ENCODE results near the gene CNPY4.
"Not testable (repeated sequence)": the region's sequence is repeated elsewhere in the genome, so short reads cannot be mapped to it uniquely, and the experiment has no call there.

CNPY4 gene

DNA sequence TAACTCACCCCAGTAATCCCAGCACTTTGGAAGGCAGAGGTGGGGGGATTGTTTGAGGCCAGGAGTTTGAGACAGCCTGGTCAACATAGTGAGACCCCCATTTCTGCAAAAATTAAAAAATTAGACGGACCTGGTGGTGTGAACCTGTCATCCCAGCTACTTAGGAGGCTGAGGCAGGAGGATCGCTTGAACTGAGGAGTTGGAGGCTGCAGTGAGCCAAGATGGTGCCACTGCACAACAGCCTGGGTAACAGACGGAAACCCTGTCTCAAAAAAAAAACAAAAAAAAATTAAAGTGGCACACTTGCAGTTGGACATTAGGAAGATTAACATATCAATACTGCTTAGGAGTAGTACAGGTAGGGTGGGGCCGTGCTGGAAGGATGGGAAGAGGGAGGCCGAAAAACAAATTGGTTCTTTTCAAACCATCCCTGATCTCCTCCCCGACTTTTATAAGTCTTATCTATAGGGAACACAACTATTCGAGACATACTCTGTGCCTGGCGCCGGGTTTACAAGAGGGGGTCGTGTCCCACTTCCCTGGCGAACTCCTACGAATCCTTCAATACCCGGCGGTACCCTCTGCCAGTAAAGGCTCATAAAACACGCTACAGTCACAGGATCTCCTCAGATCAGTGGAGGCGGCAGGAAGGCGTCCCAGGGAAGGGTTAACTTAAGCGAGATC, 904 bp upstream of the CNPY4 start:
- no peak for DNase-seq (ENCODE audit: low read depth in 2 of 2)

DNA sequence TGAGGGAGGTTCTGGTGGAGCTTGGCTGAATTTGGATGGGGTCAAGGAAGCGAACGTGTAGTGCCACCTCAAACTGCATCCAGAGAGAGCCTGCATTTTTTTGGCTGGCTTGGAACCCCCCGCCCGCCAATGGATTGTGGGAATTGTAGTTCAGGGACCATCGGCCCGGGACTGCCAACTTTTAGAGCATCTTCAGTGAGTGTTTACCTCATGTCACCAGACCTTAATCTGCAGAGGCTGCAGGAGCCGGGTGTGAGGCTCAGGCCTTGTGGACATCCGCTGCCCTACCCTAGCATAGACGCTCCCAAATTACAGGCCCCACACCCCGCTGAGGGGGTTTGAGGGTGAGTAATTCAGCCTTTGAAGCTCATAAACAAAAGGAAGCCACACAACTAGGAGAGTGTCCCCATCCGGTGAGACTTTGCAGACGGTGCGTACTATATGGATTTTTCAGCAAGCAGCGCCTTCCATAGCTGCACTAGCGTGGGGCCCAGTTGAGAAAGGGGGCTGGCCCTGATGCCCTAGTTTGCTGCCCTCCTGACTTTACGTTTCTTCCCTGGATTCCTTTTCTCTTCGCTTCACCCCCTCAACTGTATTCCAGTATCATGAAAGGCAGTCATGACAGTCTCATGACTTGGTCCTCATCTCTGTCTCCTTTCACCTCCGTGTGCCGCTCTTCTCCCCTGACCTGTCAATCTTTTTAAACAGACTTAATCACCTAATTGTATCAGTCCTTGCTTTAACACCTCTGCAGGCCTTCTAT, 717 bp downstream of the CNPY4 start:
- DNase-seq (ENCODE audit: low read depth in 2 of 2): peak in 1 of 2 donors; percentile 38

DNA sequence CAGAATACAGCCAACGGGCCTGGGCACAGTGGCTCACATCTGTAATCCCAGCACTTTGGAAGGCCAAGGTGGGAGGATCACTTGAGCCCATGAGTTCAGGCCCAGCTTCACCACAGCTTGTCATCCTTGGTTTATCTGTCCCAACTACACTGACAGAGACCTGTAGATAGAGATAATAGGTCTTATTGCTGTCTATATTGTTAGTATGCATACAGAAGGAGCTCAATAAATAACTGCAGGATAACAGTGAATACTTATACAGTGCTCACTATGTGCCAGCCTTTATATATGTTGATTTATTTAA, 1.3 kb downstream of the CNPY4 start:
- DNase-seq (ENCODE audit: low read depth in 2 of 2): no peak

DNA sequence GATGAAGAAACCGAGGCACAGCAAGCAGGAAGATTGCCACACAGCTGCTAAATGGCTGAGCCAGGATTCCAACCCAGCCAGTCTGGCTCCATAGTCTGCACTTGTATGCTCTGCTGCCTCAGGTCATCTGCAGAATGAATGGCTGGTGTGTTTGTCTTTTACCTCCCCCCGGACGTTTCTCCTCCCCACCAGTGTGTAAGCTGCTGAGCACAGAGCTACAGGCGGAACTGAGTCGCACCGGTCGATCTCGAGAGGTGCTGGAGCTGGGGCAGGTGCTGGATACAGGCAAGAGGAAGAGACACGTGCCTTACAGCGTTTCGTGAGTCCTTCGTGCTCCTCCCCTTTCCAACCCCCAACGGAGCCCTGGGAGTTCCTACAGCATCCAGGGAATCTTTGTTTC, 2.6 kb downstream of the CNPY4 start:
- no peak for DNase-seq (ENCODE audit: low read depth in 2 of 2)

DNA sequence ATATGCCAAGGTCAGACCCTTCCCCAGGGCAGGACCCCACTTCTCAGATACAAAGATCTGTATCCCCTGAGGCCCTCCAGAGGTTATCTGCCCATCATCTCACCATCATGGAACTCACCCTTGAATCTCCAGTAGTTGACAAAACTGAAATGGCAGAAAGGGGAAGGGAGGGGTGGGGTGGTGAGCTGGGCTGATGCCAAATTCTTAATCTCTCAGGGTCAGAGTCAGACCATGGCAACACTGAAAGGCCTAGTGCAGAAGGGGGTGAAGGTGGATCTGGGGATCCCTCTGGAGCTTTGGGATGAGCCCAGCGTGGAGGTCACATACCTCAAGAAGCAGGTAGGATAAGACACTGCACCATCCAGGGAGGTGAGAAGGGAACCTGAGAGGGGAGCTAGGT, 3.1 kb downstream of the CNPY4 start:
- no peak for DNase-seq (ENCODE audit: low read depth in 2 of 2)

DNA sequence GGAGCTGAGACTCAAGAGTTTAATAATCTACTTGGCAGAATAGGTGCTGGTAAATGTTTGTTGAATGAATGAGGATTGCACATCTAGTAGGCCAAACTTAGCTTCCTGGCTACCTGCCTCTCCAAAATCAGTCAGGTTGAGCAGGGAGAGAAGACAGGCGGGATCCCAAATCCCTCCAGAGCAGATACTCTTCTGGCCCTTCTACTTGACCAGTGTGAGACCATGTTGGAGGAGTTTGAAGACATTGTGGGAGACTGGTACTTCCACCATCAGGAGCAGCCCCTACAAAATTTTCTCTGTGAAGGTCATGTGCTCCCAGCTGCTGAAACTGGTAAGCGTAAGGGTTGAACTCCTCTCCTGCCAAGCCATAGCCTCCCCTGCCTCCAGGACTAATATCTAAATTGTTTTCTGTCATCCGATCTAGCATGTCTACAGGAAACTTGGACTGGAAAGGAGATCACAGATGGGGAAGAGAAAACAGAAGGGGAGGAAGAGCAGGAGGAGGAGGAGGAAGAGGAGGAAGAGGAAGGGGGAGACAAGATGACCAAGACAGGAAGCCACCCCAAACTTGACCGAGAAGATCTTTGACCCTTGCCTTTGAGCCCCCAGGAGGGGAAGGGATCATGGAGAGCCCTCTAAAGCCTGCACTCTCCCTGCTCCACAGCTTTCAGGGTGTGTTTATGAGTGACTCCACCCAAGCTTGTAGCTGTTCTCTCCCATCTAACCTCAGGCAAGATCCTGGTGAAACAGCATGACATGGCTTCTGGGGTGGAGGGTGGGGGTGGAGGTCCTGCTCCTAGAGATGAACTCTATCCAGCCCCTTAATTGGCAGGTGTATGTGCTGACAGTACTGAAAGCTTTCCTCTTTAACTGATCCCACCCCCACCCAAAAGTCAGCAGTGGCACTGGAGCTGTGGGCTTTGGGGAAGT, 5.1 kb downstream of the CNPY4 start:
- no peak for DNase-seq (ENCODE audit: low read depth in 2 of 2)

DNA sequence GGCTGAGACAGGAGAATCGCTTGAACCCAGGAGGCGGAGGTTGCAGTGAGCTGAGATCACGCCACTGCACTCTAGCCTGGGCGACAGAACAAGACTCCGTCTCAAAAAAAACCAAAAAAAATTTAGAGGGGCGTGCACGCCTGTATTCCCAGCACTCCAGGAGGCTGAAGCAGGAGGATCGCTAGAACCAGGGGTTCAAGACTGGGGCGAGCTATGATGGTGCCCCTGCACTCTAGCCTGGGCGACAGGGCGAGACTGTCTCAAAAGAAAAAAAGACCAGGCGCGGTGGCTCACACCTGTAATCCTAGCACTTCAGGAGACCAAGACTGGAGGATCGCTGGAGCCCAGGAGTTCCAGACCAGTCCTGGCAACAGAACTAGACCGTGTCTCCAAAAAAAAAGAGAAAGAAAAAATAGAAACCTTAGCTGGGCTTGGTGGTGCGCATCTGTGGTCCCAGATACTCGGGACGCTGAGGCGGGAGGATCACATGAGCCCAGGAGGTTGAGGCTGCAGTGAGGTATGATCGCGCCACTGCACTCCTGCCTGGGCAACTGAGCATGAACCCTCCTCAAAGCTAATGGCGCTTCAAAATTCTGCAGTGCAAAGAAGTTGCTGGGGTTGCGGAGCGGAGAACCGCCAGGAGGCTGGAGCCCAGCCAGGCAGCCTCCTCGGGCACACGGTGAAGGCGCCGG, 7.0 kb downstream of the CNPY4 start:
- DNase-seq (ENCODE audit: low read depth in 2 of 2): no peak

DNA sequence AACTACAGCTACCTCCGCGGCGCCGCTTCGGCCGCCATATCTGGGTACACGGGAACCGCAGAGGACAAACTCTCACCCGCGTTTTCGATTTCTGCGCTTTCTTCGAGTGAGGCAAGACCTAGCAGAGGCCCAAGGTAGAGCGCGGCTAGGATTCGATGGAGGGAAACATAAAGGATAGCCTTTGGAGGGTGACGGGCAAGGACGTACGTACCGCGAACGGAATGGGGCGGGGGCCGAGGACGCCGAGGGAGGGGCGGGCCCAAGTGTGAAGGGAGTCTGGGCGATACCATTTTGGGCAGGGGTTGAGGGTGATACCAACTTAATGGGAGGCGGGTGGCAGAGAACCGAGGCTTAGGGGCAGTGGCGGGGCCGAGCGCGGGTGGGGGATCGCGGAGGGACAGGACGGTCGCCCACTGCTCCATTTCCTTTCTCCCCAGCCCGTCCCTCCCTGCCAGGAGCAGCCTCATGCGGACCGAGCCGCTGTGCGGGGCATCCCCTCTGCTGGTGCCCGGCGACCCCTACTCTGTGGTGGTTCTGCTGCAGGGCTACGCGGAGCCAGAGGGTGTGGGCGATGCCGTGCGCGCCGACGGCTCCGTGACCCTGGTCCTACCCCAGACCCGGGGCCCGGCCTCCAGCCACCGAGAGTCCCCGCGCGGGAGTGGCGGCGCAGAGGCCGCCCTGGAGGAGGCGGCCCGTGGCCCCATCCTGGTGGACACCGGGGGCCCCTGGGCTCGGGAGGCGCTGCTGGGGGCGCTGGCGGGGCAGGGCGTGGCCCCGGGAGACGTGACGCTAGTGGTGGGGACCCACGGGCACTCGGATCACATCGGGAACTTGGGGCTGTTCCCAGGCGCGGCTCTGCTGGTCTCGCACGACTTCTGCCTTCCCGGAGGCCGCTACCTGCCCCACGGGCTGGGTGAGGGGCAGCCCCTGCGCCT, 7.8 kb downstream of the CNPY4 start, which contains the start of gene MBLAC1:
Gene MBLAC1, plus strand, starts transcription at position 37 of the 935 bp plus-strand sequence. Its CDS starts 429 bp downstream, at position 466.
- peak; percentile 80 to 81 for DNase-seq (ENCODE audit: low read depth in 2 of 2)

DNA sequence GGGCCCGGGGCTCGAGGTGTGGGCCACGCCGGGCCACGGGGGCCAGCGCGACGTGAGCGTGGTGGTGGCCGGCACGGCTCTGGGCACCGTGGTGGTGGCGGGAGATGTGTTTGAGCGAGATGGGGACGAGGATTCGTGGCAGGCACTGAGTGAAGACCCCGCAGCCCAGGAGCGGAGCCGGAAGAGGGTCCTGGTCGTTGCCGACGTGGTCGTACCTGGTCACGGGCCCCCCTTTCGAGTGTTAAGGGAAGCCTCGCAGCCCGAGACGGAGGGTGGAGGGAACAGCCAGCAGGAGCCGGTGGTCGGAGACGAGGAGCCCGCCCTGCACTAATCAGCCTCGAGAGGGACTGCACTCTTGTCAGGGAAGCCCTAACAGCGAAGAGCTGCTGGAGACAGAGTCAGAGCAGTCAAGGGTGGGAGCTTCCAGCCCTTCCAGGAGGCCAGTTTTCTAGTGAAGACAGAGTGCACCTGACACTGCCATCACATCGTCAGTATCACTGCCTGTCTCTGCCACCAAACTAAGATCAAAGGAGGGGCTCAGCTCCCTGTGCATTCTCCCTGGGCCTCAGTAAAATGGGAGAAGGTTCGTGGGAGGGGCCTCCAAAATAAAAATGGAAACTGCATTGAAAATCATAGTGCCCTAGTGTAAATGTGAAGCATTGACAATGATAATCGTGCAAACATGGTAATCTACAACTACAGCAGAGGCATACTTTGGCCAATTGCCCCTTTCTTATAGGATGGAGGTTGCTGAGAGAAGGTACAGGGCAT, 8.6 kb downstream of the CNPY4 start:
- DNase-seq (ENCODE audit: low read depth in 2 of 2): no peak

DNA sequence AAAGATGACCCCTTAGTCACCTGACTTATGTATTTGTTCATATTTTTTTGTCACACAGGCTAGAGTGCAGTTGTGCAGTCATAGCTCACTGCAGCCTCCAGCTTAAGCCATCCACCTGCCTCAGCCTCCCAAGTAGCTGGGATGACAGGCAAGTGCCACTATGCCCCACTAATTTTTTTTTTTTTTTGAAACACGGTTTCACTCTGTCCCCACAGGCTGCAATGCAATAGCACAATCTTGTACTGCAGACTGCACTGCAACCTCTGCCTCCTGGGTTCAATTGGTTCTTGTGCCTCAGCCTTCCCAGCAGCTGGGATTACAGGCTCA, 9.2 kb downstream of the CNPY4 start:
- DNase-seq (ENCODE audit: low read depth in 2 of 2): no peak

DNA sequence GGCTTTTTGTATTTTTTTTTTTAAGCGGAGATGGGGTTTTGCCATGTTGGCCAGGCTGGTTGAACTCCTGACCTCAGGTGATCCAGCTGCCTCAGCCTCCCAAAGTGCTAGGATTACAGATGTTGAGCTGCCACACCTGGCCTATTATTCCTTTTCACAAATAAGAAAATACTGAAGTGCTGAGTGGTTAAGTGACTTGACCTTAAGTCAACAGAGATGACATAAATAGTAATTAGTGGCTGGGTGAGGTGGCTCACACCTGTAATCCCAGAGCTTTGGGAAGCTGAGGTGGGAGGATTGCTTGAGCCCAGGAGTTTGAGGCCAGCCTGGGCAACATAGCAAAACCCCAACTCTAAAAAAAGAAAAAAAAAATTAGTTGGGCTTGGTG, 10.8 kb downstream of the CNPY4 start:
- DNase-seq (ENCODE audit: low read depth in 2 of 2): not testable (repeated sequence)

DNA sequence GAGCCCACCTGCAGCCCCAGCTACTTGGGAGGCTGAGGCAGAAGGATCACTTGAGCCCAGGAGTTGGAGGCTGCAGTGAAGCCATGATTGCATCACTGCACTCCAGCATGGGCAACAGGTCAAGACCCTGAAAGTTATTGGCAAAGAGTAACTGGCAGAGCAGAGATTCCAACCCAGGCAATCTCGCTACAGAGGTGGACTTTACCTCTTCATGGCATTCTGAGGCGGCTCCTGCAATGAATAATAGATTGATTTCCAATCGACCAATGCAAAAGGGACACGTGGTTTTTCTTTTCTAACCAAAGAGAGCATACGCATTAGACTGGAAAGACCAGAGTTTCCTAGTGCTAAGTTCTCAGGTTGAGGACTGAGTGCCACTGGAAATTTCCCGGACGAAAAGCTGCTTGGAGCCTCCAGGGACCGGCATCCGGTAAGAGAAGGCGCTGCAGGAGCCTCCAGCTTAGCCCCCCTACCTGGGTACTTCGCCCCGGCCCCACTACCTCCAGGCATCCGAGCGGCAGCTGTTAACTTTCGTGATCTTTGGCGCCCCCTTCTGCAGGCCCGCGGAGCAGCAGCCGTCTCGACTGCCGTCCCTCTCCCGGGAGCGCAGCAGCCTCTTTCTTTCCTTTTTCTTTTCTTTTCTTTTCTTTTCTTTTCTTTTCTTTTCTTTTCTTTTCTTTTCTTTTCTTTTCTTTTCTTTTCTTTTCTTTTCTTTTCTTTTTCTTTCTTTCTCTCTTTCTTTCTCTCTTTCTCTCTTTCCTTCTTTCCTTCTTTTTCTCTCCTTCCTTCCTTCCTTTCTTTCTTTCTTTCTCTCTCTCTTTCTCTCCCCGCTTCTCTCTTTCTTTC, 11.4 kb downstream of the CNPY4 start:
- DNase-seq (ENCODE audit: low read depth in 2 of 2): peak; percentile 59 to 74

DNA sequence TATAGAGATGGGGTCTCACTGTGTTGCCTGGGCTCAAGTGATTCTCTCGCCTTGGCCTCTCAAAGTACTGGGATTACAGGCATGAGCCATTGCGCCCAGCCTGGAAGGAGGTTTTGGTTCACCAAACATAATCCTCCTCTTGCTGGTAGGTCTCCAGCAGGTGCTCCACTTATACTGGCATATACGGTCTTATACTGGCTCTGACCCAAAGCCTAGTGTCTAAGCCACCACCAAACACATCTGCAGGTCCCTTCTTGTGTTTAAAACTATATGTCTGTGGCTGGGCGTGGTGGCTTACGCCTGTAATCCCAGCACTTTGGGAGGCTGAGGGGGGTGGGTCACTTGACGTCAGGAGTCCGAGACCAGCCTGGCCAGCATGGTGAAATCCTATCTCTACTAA, 12.7 kb downstream of the CNPY4 start:
- no peak for DNase-seq (ENCODE audit: low read depth in 2 of 2)

DNA sequence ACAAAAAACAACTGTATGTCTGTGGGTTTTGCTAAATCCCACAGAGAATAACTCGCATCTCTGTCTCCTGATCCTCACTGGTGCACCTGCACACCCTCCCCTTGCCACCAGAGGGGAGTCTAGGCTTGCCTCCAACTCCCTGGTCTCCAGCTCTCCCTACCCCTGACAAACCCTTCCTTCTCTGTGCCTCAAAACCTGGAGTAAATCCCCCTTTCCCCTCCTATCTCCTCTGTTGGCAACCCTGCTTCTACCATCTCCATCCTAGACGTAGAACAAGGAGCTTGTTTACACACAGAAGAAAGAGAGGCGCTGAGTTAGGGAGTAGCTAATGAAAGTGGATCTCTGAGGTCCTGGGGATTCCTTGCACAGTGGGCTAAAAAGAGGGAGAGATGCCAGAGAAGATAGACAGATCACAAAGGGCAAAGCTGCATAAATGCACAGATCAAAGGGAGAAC, 13.3 kb downstream of the CNPY4 start:
- DNase-seq (ENCODE audit: low read depth in 2 of 2): peak in 1 of 2 donors; percentile 47

DNA sequence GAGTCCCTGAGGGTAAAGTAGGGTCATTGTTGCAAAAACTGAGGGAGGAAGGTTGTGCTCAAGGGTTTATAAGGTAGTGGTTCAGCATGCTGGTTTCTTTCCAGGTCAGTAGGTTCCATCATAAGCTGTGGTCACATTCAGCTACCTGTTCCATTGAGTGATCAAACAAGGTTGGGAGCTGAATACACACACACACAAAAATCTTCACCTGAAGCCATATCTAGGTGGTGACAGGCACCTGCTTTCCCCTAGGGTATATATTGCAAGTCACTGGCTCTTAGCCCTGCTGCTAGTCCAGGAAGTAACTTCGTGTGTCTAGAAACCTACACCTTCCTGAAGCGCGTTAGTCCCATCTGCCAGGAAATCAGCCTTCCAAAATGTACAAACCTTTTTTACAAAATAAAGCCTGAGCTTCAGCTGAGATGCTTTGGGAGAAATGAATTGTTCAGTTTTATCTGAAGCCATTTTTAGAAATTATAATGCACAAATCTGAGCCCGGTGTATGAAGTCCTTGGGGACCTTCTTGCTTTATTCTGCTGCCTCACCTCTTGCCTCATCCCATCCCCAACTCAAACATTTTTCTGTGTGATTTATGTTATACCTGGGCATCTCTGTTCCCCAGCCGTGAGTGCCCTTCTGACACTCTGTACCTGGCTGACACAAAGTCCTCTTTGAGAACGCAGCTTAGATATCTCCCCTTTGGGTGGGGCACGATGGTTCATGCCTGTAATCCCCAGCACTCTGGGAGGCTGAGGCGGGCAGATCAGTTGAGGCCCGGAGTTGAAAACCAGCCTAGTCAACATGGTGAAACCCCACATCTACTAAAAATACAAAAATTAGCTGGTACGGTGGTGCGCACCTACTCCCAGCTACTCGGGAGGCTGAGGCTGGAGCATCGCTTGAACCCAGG, 18.7 kb downstream of the CNPY4 start:
- no peak for DNase-seq (ENCODE audit: low read depth in 2 of 2)

DNA sequence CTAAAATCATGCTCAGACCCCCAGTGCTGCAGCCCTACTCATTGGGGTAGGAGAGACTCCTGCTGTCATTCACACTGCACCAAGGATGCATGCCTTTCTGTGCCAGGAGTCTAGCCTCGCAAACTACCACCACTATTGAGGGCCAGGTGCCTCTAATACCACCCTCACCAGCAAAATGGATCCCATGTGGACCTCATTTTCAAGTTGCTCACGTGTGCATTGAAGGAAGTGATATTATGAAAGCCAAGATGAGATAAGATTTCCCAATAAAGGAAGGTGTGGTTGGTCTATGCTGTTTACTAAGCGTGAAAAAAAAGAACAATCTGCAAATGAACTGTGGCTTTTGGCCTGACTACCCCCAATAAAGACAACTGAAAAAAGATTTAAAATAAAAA, 22.1 kb downstream of the CNPY4 start:
- DNase-seq (ENCODE audit: low read depth in 2 of 2): no peak

DNA sequence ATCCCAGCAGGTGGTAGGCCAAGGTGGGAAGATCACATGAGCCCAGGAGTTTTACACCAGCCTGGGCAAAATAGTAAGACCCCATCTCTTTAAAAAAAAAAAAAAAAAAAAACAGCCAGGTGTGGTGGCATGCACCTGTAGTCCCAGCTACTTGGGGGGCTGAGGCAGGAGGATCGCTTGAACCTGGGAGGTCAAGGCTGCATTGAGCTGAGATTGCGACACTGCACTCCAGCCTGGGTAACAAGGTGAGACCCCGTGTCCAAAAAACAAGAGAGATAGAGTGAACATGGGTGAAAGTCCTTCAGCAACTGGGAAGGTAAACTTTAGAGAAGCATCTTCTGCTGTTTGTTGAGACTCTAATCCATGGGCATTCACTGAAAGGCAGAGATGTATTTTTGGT, 23.0 kb downstream of the CNPY4 start:
- no peak for DNase-seq (ENCODE audit: low read depth in 2 of 2)

DNA sequence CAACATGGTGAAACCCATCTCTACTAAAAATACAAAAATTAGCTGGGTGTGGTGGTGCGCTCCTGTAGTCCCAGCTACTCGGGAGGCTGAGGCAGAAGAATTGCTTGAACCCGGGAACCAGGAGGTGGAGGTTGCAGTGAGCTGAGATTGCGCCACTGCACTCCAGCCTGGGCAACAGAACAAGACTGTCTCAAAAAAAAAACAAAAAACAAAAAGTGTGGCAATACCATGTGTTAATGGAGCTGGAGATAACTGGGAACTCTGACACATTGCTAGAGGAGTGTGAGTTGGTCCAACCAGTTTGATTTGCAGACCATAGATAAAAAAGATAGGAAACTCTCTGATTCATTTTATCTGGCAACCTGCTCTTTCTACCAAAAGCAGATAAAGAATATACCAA, 26.9 kb downstream of the CNPY4 start:
- not testable (repeated sequence) for DNase-seq (ENCODE audit: low read depth in 2 of 2)

Measured in activated CD8-positive, alpha-beta memory T cell treated with anti-CD3 and anti-CD28 coated beads for 4 hours (primary cell).